HEK293 (cell line): ENCODE results near the gene RBMS3.

Experiments
- CTCF ChIA-PET: fragments of 350-600 bp; formaldehyde crosslinking; extraction: SDS; loops from one replicate; lab custom pipeline; 2021; ENCODE audit warnings: antibody characterized with exemption; lab: Yijun Ruan, JAX
- POLR2A ChIA-PET: fragments of 300-600 bp; formaldehyde crosslinking; extraction: SDS; loops from one replicate; lab custom pipeline; 2020; ENCODE audit warnings: antibody characterized with exemption, inconsistent platforms; lab: Yijun Ruan, JAX
- H3K27ac ChIP-seq: fragments of 200-500 bp; sonication (Bioruptor generic); 2 replicates; pipeline ENCODE4 v1.5.1; 2014; ENCODE audit warnings: low read depth, low read length, control low read depth, inconsistent platforms; ENCODE audit errors: extremely low read depth
- H3K36me3 ChIP-seq, 2 experiments: fragments of 200-500 bp in 1 of 2; sonication (Bioruptor generic) in 1 of 2; 1 replicate in 1 of 2; 2 replicates in 1 of 2; pipeline ENCODE4 v1.5.1; 2014 to 2017; ENCODE audit warnings: inconsistent platforms in 2 of 2, low read length in 2 of 2; ENCODE audit not compliant: control insufficient read depth in 2 of 2, insufficient read depth in 1 of 2
- H3K4me1 ChIP-seq: fragments of 200-500 bp; sonication (Bioruptor generic); 2 replicates; pipeline ENCODE4 v1.5.1; 2014; ENCODE audit warnings: mild to moderate bottlenecking, low read length, inconsistent platforms; ENCODE audit not compliant: control insufficient read depth, insufficient read depth
- H3K4me3 ChIP-seq: 2 replicates; pipeline ENCODE4 v1.5.1; 2011; ENCODE audit warnings: low read depth, mild to moderate bottlenecking, control low read depth, low read length, moderate library complexity
- H3K9me3 ChIP-seq: fragments of 200-500 bp; sonication (Bioruptor generic); 2 replicates; pipeline ENCODE4 v1.5.1; 2014; ENCODE audit warnings: low read depth, low read length, inconsistent platforms; ENCODE audit not compliant: control insufficient read depth, insufficient read depth
- BCL11B ChIP-seq: fragments of 450-650 bp; formaldehyde crosslinking; IDR thresholded peaks from 2 replicates; pipeline ENCODE4 v1.5.1; 2016; ENCODE audit warnings: low read depth, missing biosample characterization, missing genetic modification characterization
- CTCF ChIP-seq: fragments of 450-650 bp; formaldehyde crosslinking; IDR thresholded peaks from 2 replicates; pipeline ENCODE4 v1.5.1; 2016; ENCODE audit warnings: missing biosample characterization, missing genetic modification characterization
- KLF16 ChIP-seq: fragments of 450-650 bp; formaldehyde crosslinking; IDR thresholded peaks from 2 replicates; pipeline ENCODE4 v1.5.1; 2017; ENCODE audit warnings: missing biosample characterization, missing genetic modification characterization
- PRDM1 ChIP-seq: fragments of 450-650 bp; formaldehyde crosslinking; IDR thresholded peaks from 2 replicates; pipeline ENCODE4; 2016; ENCODE audit warnings: missing biosample characterization, missing genetic modification characterization
- RBAK ChIP-seq: fragments of 450-650 bp; formaldehyde crosslinking; IDR thresholded peaks from 2 replicates; pipeline ENCODE4 v1.5.1; 2016; ENCODE audit warnings: missing biosample characterization, missing genetic modification characterization
- REST ChIP-seq: fragments of 450-650 bp; formaldehyde crosslinking; IDR thresholded peaks from 2 replicates; pipeline ENCODE4 v1.5.1; 2016; ENCODE audit warnings: missing biosample characterization, missing genetic modification characterization
- ZBTB44 ChIP-seq: fragments of 450-650 bp; IDR thresholded peaks from 2 replicates; pipeline ENCODE4 v1.5.1; 2018; ENCODE audit warnings: missing biosample characterization, mild to moderate bottlenecking, missing genetic modification characterization
- ZBTB7A ChIP-seq: fragments of 450-650 bp; formaldehyde crosslinking; IDR thresholded peaks from 2 replicates; pipeline ENCODE4 v1.5.1; 2016; ENCODE audit warnings: low read depth, missing biosample characterization, missing genetic modification characterization
- ZNF146 ChIP-seq: fragments of 450-650 bp; formaldehyde crosslinking; IDR thresholded peaks from 2 replicates; pipeline ENCODE4 v1.5.1; 2016; ENCODE audit warnings: missing biosample characterization, missing genetic modification characterization
- ZNF362 ChIP-seq: fragments of 450-650 bp; formaldehyde crosslinking; IDR thresholded peaks from 2 replicates; pipeline ENCODE4 v1.5.1; 2016; ENCODE audit warnings: missing biosample characterization, missing genetic modification characterization
- ZNF416 ChIP-seq: fragments of 450-650 bp; formaldehyde crosslinking; IDR thresholded peaks from 2 replicates; pipeline ENCODE4 v1.5.1; 2016; ENCODE audit warnings: missing biosample characterization, missing genetic modification characterization
- ZNF449 ChIP-seq: fragments of 450-650 bp; formaldehyde crosslinking; IDR thresholded peaks from 2 replicates; pipeline ENCODE4 v1.5.1; 2017; ENCODE audit warnings: missing biosample characterization, mild to moderate bottlenecking, missing genetic modification characterization, moderate library complexity
- ZNF544 ChIP-seq: fragments of 450-650 bp; formaldehyde crosslinking; IDR thresholded peaks from 2 replicates; pipeline ENCODE4 v1.5.0; 2017; ENCODE audit warnings: missing biosample characterization, missing genetic modification characterization
- ZNF585B ChIP-seq: fragments of 450-650 bp; formaldehyde crosslinking; IDR thresholded peaks from 2 replicates; pipeline ENCODE4 v1.5.1; 2016; ENCODE audit warnings: missing biosample characterization, missing genetic modification characterization
- ZNF654 ChIP-seq: fragments of 450-650 bp; formaldehyde crosslinking; IDR thresholded peaks from 2 replicates; pipeline ENCODE4 v1.5.1; 2016; ENCODE audit warnings: low read depth, missing biosample characterization, missing genetic modification characterization
- ZNF747 ChIP-seq: fragments of 450-650 bp; formaldehyde crosslinking; IDR thresholded peaks from 2 replicates; pipeline ENCODE4 v1.5.1; 2016; ENCODE audit warnings: missing biosample characterization, missing genetic modification characterization
- ZNF791 ChIP-seq: fragments of 450-650 bp; formaldehyde crosslinking; IDR thresholded peaks from 2 replicates; pipeline ENCODE4 v1.5.1; 2016; ENCODE audit warnings: missing biosample characterization, missing genetic modification characterization

RBMS3 gene

GRCh38 chr3:29277249-29277648, 3.6 kb upstream of the RBMS3 start:
- Histone ChIP-seq H3K36me3 (no peaks in the 10 kb centered on the region), H3K9me3 (no peaks in the 10 kb centered on the region), H3K27ac (no peak overlapping the region), H3K4me1 (0 out of 2 replicates have a peak, but pooled peaks cover 4% of the 10 kb centered on the region), H3K4me3 (no peak overlapping the region)
- TF ChIP-seq ZNF654 (tag by site-specific recombination), result no peak
- TF ChIP-seq ZNF416 (tag by site-specific recombination), result no peak
- TF ChIP-seq BCL11B (tag by site-specific recombination), result no peak
- TF ChIP-seq ZBTB44, result no peak
- TF ChIP-seq ZNF791, result no peak
- no peak for TF ChIP-seq ZNF146 (tag by site-specific recombination)
- no peak for TF ChIP-seq ZNF585B (tag by site-specific recombination)
- no peak for TF ChIP-seq KLF16 (tag by site-specific recombination)
- TF ChIP-seq PRDM1 (tag by site-specific recombination), result no peak
- TF ChIP-seq ZNF449 (tag by site-specific recombination), result no peak
- no peak for TF ChIP-seq ZBTB7A (tag by site-specific recombination)
- TF ChIP-seq ZNF747 (tag by site-specific recombination), result no peak
- TF ChIP-seq ZNF362 (tag by site-specific recombination), result no peak
- no peak for TF ChIP-seq RBAK (tag by site-specific recombination)
- TF ChIP-seq ZNF544 (tag by site-specific recombination), result no peak
- no peak for TF ChIP-seq REST (tag by site-specific recombination)
- CTCF ChIA-PET, result interaction anchor here (0.7 kb wide), 1 partner anchor 571 kb away, joined by 3 read pairs; no protein-coding TSS in a partner anchor
- POLR2A ChIA-PET, result no interaction called here

- Histone ChIP-seq H3K4me3 (no peak overlapping the region), H3K9me3 (no peaks in the 10 kb centered on the region), H3K36me3 (no peaks in the 10 kb centered on the region), H3K4me1 (0 out of 2 replicates have a peak, but pooled peaks cover 4% of the 10 kb centered on the region), H3K27ac (no peak overlapping the region)
- ChIA-PET CTCF (no interaction called here), POLR2A (no interaction called here)
- no peak for TF ChIP-seq CTCF (tag by site-specific recombination)
Observed at GRCh38 chr3:29279286-29279685, 1.6 kb upstream of the RBMS3 start.
